ENCODE data around the gene MAP3K21. TPM values are rescaled to one million over a fixed set of nuclear protein-coding genes. Genes with fewer than 3 reads are reported as not detected.
A peak's percentile ranks its signal among the peaks of the same experiment; 100 is the strongest.

MAP3K21 gene
- polyA plus RNA-seq, 1 experiment: 0.42 TPM

DNA sequence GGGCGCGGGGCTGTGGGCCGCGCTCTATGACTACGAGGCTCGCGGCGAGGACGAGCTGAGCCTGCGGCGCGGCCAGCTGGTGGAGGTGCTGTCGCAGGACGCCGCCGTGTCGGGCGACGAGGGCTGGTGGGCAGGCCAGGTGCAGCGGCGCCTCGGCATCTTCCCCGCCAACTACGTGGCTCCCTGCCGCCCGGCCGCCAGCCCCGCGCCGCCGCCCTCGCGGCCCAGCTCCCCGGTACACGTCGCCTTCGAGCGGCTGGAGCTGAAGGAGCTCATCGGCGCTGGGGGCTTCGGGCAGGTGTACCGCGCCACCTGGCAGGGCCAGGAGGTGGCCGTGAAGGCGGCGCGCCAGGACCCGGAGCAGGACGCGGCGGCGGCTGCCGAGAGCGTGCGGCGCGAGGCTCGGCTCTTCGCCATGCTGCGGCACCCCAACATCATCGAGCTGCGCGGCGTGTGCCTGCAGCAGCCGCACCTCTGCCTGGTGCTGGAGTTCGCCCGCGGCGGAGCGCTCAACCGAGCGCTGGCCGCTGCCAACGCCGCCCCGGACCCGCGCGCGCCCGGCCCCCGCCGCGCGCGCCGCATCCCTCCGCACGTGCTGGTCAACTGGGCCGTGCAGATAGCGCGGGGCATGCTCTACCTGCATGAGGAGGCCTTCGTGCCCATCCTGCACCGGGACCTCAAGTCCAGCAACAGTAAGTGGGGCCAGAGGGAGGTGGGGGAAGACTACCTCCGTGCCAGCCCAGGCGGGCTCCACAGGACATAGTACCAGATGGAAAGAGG lies 808 bp downstream of the MAP3K21 start:
- POLR2A ChIA-PET: no interaction called here
- CTCF ChIA-PET: interaction anchor here (0.6 kb wide), 1 partner anchor 1444 kb away, joined by 7 read pairs; no protein-coding TSS in a partner anchor
- TF ChIP-seq CTCF (IDR thresholded peaks at IDR 0.05; ENCODE audit: low read depth, low read length): no peak

DNA sequence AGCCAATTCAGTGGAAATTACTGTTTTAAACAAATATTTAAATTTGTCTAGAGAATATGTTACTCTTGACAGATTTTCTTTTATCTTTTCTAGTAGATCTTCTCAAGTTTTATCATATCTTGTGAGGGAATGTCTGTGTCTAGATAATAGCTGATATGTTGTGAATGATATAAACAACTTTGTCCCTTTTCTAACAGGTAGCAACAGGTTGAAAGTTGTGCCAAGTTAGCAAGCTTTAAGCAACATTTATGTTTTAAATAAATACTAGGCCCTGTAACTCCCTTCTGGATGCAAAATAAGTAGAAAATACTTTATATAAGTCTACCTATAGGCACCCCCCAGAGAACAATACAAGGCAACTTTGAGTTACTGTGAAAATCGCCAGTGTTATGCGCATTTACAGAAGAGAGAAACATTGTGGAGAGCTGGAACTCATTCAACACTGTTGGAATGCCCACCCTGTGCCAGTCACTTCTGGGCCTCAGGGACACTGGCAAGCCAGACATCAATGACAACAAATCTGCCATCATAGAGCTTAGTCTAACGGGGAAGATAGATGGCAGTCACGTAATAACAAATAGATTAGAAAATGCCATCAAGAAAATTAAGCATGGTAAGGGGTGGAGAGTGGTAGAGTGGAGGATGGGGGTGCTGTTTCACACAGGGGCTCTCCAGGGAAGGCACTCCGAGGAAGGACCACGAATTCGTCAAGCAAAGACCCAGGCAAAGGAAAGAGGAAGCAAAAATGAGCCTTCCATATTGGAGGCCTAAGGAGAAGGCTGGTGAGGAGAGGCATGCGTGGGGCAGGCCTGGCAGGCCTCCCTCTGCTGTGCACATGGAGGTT lies 4.4 kb downstream of the MAP3K21 start:
- H3K27ac ChIP-seq (ENCODE audit: low read depth, low read length): no peak overlapping the region
- CTCF ChIA-PET: interaction anchor here (1.0 kb wide), 1 partner anchor 27 kb away, joined by 3 read pairs; no protein-coding TSS in a partner anchor

More for the DNA sequence above, 808 bp downstream of the MAP3K21 start:
- Histone ChIP-seq H3K4me3 (ENCODE audit: low read depth, low read length) (peak overlapping the region; percentile 54), H3K27me3 (ENCODE audit: control insufficient read depth, insufficient read depth, low read length) (peaks cover 15% of the 10 kb centered on the region), H3K9me3 (ENCODE audit: control insufficient read depth, insufficient read depth, low read length) (no peaks in the 10 kb centered on the region), H3K27ac (ENCODE audit: low read depth, low read length) (no peak overlapping the region)
- no peak for DNase-seq (ENCODE audit: low read depth, low spot score)

DNA sequence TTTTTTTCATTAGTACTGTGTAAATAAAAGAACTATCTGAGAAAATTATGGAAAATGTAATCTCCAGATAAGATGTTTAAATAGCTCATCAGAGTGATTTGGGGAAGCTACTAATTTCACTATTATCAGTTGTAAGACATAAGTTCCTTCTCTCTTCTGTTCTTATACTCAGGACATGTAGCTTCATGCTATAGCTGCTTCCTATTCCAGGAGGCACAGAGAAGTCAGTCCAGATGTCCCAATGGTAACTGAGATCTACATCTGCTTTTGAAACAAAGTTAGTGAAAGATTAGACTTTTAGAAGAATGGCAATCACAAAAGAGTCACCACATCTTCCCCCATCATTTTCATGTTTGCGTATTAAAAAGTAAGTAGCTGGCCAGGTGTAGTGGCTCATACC lies 5.6 kb downstream of the MAP3K21 start:
- CTCF ChIA-PET: interaction anchor here (0.6 kb wide), 1 partner anchor 32 kb away, joined by 4 read pairs; no protein-coding TSS in a partner anchor
- POLR2A ChIA-PET: no interaction called here

More for the DNA sequence above, 4.4 kb downstream of the MAP3K21 start:
- POLR2A ChIA-PET: no interaction called here
- Histone ChIP-seq H3K9me3 (ENCODE audit: control insufficient read depth, insufficient read depth, low read length) (no peaks in the 10 kb centered on the region), H3K4me3 (ENCODE audit: low read depth, low read length) (no peak overlapping the region), H3K27me3 (ENCODE audit: control insufficient read depth, insufficient read depth, low read length) (peaks cover 15% of the 10 kb centered on the region)
- DNase-seq (ENCODE audit: low read depth, low spot score): no peak
- TF ChIP-seq CTCF (IDR thresholded peaks at IDR 0.05; ENCODE audit: low read depth, low read length): no peak

DNA sequence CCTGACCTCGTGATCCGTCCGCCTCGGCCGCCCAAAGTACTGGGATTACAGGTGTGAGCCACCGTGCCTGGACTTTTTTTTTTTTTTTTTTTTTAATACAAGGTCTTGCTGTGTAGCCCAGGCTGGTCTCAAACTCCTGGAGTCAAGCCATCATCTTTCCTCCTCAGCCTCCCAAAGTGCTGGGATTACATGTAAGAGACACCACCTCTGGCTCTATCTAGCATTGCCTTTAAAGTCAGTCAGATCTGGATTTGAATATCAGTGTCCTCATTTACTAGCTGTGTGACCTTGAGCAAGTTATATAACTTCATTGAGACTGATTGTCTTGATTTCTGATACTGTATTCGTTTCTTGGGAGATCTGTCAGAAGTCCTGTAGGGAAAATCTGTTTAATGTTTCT lies 6.6 kb downstream of the MAP3K21 start:
- Histone ChIP-seq H3K9me3 (ENCODE audit: control insufficient read depth, insufficient read depth, low read length) (no peaks in the 10 kb centered on the region), H3K4me3 (ENCODE audit: low read depth, low read length) (no peak overlapping the region), H3K27me3 (ENCODE audit: control insufficient read depth, insufficient read depth, low read length) (peaks cover 7% of the 10 kb centered on the region), H3K27ac (ENCODE audit: low read depth, low read length) (no peak overlapping the region)
- TF ChIP-seq CTCF (IDR thresholded peaks at IDR 0.05; ENCODE audit: low read depth, low read length): no peak
- ChIA-PET POLR2A (no interaction called here), CTCF (no interaction called here)
- DNase-seq (ENCODE audit: low read depth, low spot score): no peak

More for the DNA sequence above, 5.6 kb downstream of the MAP3K21 start:
- Histone ChIP-seq H3K9me3 (ENCODE audit: control insufficient read depth, insufficient read depth, low read length) (no peaks in the 10 kb centered on the region), H3K27ac (ENCODE audit: low read depth, low read length) (no peak overlapping the region), H3K4me3 (ENCODE audit: low read depth, low read length) (no peak overlapping the region), H3K27me3 (ENCODE audit: control insufficient read depth, insufficient read depth, low read length) (peaks cover 12% of the 10 kb centered on the region)
- no peak for TF ChIP-seq CTCF (IDR thresholded peaks at IDR 0.05; ENCODE audit: low read depth, low read length)
- DNase-seq (ENCODE audit: low read depth, low spot score): no peak

Measured in AG04450 (cell line).